Measurements from ENCODE around the gene FAHD1.
"Not testable (repeated sequence)": the region's sequence is repeated elsewhere in the genome, so short reads cannot be mapped to it uniquely, and the experiment has no call there.

FAHD1 gene

DNA sequence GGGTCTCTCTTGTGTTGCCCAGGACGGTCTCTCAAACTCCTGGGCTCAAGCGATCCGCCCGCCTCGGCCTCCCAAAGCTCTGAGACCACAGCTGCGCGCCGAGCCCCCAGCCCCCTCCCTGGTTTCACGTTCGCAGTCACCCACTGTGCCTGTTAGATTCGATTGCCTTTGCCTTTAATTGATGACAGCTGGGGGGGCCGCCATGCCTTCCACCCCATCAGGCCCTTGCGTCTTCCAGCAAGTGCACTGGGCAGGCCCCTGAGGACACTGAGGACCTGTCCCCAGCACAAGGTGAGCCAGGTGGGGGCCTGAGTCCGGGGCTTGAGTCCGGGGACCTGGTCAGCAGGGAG, 36.8 kb upstream of the FAHD1 start:
- no peak for DNase-seq

DNA sequence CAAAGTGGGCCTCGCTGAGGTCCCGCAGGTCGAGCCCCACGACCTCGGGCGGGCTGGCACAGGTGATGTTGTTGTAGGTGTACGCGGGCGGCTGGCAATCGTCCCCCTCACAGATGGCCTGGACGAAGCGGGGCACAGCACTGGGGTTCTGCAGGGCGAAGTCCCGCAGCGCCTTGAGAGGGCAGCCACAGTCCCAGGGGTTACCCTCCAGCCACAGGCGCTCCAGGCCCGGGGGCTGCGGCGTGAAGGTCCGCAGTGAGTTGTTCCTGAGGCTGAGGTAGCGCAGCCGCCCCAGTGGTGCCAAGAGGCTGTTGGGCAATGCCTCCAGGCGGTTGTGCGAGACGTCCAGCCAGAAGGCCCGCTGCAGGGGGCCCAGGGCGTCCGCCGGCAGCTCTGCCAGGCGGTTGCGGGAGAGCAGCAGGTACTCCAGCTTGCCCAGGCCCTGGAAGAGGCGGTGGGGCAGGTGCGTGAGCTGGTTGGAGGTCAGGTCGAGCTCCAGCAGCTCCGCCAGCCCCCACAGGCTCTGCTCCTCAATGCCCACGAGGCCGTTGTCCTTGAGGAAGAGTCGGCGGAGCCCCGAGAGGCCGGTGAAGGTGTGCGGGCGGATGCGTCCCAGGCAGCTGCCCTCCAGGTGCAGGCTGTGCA, 36.3 kb upstream of the FAHD1 start:
- DNase-seq = no peak

DNA sequence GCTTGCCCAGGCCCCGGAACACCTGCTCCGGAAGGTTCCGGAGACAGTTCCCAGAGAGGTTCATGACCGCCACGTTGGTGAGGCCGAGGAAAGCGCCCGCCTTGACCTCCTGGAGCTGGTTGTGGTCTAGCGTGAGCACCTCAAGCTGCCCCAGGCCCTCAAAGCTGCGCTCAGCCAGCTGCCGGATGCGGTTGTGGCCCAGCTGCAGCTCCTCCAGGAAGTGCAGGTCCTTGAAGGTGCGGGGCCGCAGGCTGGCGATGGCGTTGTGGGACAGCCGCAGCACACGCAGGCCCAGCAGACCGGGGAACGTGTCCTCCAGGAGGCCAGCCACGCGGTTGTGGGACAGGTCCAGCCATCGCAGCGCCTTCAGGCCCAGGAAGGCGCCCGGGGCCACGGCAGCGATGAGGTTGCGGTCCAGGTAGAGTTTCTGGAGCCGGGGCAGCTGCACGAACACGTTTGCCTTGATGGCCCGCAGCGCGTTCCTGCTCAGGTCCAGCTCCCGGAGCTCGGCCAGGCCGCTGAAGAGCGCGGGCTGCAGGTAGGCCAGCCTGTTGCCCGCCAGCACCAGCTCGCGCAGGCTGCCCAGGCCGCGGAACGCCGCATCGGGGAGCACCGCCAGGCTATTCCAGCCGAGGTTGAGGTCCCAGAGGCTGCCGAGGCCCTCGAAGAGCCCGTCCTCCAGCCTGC, 35.6 kb upstream of the FAHD1 start:
- no peak for DNase-seq

DNA sequence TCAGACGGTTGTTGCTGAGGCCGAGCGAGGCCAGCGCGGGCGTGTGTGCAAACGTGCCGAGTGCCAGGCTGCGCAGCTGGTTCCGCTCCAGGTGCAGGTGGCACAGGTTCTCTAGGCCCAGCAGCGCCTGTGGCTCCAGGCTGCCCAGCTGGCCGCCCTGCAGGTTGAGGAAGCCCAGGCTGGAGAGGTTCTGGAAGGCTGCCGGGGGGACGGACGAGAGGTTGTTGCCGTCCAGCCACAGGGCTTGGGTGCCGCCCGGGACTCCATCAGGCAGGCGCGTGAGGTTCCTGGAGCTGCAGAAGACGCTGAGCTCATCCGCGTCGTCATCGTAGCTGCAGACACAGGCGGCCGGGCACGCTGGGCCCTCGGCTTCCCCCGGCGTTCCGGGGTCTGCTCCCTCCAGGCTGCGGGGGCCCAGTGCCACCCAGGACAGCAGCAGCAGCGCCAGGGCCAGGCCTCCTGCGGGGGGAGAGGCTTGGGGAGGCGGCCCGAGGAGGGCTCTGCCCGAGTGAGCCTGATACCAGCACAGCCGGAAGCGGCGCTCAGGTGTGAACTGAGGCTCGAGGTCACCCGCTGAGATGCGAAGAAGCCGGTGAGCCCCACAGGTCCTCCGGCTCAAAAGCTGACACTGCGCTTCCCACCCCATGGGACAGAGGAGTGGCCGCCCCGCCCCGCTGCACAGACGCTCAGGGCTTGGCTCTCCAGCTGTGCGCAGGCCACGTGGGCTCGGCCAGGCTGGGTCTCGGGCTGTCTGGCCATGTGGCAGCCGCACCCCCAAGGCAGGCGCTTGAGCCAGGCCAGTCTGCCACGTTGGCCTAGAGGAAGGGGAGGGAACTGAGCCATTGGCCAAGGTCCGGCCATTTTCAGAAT, 34.8 kb upstream of the FAHD1 start:
- no peak for DNase-seq

DNA sequence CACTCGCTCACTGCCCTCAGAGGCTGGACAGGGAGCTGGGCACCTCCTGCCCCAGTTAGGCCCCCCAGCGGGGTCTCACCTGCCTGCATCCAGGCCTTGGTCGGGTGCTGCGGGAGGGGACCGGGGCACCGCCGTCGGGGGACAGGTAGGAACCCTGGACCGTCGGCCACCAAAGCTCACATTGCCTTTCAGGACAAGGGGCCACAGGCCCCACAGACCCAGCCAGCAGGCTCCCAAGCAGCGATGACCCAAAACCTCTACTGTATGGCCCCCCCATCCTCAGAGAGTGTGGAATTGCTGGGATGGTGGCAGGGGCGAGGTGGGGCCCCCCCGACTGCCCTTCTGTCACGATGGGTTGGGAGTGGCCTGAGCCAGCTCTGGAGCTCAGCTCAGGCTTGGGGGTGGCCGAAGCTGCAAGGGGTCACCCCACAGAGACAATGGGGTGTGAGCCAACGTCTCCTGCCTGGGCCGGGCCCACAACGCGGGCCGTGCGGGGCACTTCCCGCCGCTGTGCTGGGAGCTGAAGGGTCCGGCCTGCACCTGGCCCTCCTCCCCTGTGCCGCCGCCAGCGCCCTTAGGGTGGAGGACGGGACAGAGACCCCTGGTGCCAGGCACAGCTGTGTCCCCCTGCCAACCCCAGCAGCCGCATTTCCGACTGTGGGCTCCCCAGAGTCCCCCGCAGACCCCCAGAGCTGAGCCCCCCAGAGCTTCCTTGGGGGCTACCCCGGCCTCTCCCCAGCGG, 34.0 kb upstream of the FAHD1 start:
- no peak for DNase-seq

DNA sequence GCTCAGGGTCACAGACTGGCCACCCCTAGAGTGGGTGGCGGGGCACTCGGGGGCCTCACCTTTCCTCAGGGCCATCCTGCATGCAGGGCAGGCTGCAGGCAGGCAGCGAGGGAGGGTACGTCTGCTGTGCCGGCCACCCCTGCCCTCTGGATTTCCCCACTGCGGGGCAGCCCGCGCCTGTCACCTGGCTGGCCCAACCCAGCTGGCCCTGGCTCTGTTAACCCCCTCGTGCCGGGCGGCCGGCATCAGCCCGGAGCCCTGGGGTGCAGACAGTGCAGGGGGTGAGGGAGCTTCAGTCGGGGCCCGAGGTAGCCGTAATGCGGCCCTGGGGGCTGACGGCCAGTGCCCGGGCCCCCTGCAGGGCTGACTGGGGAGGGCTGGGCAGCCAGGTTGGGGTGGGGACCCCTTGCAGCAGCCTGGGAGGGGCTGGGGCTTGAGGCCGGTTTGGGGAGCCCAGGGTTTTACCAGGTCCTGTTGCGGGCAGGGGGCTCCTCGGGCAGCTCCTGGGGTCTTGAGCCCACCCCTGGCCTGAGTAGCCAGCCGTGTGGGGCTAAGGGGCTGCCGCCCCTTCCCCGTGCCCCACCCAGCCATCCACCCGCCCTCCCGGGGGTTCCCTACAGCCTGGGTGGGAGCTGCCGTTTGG, 33.3 kb upstream of the FAHD1 start, which contains the start of gene IGFALS:
Gene IGFALS (minus strand): TSS at position 128 of the 643 bp plus-strand sequence. CDS start 53 bp downstream, at position 75.
- DNase-seq = no peak

DNA sequence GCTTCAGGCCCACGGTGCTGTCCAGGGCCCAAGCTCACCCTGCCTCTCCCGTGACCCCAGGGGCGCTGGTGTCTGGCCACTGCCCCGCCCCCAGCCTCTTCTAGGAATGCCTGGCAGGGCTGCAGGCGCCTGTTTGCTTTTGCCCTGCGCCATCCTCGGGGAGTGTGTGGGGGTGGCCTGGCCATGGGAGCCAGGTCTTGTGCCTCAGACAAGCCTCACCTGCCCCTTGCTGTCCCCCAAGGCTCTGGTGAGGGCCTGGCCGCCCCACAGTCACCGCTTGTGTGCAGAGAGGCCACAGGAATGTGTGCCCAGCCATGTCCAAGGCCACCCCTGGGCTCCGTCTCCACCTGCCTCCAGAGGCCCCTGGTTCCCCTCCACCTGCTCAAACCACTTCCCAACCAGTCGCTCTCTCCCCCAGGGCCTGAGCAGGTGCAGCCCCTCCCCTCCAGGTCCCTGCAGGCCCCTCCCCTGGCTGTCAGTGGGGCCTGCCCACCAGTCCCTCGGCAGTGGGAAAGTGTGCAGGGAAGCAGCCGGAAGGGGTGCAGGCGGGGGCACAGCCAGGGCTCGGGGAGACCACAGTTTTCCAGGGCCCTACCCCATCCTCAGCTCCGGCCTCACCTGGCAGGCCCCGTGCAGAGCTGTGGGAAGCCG, 32.7 kb upstream of the FAHD1 start:
- no peak for DNase-seq

DNA sequence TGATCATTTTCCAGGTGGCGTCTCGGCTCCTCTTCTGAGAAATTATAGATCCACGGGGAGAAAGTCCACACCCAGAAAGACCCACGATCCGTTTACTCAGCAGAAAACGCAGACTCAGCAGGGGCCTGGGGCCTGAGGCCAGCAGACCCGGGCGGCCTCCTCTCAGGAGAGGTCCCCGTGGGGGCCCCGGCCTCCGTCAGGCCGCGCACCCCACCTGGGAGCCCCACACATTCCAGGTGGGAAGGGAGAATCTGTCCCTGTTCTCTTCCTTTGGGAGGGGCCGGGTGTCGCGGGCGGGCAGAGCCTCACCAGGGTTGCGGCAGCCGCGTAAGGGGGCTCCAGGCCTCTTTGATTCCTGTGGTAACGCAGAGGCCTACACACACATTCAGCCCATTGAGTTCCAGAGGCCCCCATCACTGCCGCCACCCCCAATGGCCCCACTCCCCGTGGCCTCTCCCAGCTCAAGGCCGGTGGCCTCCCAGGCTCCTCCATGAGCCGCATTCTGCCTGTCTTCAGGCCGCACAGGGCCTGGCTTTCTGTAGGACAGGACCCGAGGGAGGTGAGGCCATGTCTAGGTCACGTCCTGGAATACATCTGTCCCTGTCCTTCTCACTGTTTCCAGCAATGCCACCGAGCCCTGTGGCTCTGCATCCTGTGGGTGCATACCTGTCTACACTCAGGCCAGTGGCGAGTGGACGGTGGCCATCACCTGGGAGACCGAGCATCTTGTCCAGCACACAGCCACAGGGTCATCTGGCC, 31.9 kb upstream of the FAHD1 start:
- DNase-seq = no peak

DNA sequence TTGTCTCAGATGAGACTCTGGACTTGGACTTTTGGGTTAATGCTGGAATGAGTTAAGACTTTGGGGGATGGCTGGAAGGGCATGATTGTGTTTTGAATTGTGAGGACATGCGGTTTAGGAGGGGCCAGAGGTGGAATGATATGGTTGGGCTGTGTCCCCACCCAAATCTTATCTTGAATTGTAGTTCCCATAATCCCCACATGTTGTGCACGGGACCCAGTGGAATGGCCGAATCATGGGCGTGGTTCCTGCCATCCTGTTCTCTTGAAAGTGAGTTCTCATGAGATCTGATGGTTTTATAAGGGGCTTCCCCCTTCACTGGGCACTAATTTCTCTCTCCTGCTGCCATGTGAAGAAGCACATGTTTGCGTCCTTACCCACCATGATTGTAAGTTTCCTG, 27.7 kb upstream of the FAHD1 start:
- DNase-seq = not testable (repeated sequence)

DNA sequence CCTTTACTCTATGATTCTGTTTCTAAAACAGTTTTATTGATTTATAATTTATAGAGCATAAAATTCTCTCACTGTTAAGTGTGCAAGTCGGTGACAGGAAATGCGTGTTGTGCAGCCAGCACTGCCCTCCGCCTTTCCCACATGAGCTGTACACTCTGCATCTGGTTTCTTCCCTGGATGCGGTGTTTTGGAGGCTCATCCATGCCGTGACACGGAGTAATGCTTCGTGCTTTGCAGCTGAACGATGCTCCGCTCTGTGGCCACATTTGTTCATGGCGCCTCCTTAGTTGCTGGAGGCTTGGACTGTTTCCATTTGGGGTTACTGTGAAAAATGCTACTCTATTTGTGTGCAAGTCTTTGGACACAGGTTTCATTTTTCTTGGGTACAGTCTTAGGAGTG, 26.3 kb upstream of the FAHD1 start:
- no peak for DNase-seq

DNA sequence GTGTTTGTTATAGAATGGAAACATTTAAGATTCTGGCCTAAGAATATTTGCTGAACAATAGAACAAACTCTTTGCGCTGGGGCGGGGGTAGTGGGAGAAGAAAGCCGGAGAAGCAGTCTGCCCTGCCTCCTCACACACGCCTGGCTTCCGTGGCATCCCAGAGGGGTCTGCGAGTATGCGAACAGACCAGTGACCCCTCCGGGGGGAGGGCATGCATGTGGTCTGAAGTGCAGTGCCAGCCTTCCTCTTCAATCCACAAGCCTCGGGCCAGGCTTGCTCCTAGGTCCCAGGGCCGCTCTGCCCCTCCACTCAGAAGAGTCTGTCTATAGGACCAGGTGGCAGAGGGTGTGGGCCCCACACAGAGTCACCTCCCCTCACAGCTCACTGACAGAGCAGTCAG, 19.4 kb upstream of the FAHD1 start:
- DNase-seq = no peak

DNA sequence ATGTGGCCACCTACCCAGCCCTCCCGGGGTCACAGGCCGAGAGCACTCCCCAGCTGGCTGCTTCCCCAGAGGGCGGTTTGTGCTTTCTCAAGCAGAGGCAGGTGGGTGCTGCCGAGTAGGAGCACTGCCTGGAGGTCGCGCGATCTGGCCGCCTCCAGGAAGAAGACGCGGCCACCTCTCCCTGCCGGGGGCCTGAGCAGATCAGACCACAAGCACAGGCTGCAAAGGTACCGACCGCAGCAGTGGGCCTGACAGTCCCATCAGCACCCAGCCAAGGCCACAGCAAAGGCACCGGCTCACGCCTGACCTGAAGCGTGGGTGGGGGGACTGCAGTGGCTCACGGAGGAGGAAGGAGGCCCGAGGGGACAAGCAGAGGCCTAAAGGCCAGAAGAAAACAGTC, 18.3 kb upstream of the FAHD1 start:
- no peak for DNase-seq

DNA sequence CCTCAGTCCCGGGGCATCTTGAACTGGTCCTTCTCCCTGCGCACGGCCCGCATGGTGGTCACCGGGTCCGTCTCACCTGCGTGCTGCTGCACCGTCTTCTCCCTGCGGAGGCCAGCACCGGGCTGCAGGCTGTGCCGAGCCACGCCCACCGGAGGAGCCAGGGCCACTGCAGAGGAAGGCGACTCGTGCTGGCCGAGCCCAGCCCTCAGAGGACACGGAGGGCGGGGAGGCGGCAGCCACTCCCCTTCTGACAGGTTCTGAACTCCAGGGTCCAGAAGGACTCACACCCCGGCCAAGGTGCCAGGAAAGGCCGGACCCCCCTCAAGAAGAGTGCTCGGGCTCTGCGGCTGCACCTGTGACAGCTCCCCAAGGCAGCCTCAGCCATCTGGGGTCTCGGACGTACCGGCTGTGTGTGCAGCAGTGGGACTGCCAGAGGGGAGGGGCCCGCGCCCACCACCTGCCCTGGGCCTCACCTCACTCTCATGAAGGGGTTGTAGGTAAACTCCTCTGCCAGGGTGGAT, 17.7 kb upstream of the FAHD1 start:
- DNase-seq = no peak

DNA sequence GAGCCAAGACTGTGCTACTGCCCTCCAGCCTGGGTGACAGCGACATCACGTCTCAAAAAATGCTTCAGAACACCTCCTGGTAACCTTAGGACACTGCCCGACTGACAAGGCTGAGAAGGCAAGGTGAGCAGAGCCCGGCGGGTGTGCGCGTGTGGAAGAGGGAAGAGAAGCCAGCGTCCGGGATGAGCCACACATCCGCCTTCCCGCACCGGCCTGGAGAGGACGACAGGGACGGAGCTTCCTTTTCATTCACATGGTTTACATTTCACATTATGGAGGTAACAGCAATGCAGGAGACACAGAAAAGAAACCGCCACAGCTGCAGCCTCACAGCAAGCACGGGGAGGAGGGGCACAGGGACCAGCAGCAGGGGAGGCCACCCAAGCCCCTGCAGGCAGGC, 16.9 kb upstream of the FAHD1 start:
- no peak for DNase-seq

DNA sequence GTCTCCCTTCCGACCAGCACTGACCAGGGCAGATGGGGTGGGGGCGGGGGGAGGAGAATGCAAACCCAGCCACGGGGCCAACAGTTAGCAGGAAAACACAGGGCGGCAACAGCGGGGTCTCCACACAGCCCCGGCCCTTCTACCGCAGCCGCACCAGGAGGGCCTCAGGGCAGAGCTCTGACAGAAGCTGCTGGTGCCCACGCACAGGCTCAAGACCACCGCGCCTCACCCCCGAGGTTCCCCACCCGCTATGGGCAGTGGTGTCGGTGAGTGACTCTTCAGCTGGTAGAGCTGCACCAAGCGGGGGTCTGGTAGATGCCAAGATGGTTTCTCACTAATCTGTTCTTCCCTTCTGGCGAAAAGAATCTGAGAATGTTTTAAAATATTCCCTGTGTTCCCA, 16.5 kb upstream of the FAHD1 start:
- no peak for DNase-seq

DNA sequence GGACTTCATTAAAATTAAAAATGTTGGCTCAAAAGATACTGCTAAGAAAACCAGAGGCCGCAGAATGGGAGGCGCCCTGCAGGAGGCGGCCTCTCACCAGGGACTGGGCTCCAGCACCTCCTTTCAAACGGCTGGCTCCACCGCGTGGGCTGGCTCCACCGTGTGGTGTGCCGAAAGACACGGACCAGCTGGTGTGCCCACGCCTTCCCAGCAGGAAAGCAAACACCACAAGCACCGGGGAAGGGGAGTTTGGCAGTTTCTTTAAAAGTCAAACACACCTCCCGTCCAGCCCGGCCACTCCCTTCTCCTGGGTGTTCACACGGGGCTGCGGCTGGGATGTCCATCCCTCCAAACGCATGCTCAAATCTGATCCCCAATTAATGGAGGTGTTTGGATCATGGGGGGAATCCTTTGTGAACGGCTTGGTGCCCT, 14.3 kb upstream of the FAHD1 start:
- peak; percentile 0 for DNase-seq

DNA sequence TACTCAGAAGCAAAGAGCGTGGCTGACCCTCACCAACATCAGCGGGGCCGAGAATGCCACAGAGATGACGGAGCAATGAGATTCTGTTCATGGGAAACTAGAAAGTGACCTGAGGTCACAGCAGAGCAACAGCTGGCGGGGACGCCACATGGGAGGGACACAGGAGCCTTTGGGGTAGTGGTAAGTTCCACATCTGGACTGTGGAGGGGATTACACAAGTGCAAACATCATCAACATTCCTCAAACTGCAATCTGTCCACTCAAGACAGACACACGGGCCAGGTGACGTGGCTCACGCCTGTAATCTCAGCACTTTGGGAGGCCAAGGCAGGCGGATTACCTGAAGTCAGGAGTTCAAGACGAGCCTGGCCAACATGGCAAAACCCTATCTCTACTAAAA, 11.5 kb upstream of the FAHD1 start:
- no peak for DNase-seq

DNA sequence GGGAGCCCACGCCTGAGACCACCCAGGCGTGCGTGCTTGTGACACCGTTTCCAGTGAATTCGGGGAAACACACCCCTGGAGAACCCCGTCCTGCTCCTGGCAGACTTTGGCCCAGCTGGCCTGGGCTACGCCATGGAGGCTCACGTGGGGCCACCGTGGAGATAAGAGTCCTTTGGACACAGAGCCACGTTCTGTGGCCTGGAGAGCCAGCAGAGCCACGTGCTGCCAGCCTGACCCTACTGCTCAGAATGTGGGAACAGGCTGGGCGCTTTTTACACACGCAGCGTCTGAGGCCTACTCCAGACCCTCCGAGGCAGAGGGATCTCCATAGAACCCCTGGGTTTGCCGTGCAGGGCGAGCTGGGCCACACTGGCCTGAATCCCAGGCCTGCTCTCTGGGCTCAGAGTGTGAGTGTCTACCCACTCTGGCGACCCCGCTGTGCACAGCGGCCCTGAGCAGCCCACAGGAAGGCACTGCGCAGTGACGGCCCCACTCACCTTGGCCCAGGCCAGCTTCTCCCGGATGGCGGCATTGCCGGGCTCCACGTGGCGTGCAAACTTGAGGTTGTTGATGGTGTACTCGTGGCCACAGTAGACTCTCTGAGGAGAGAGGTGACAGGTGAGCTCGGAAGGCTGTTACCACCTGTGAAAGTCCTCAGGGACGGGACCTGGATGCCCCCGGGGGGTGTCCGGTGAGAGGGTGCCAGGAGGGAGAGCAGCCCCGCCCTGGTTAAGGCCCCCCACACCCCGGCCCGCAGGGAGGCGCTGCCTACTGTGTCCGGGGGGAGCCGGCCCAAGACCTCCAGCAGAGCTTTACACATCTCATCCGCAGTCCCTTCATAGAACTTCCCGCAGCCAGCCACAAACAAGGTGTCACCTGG, 10.4 kb upstream of the FAHD1 start:
- DNase-seq = no peak

DNA sequence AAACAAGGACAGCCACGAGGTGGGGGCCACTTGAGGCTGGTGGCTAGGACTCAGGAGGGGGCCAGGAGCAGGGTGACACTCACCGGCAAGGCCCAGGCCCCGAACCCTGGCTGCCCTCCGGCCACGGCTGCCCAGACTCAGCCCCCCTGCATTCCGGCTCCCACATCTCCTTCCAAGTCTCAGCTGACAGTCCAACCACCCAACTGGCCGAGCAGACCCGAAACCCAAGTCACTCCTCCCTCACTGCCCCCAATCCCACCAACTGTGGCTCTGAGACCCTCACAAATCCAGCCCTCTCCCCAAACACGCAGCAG, 9.8 kb upstream of the FAHD1 start:
- no peak for DNase-seq

DNA sequence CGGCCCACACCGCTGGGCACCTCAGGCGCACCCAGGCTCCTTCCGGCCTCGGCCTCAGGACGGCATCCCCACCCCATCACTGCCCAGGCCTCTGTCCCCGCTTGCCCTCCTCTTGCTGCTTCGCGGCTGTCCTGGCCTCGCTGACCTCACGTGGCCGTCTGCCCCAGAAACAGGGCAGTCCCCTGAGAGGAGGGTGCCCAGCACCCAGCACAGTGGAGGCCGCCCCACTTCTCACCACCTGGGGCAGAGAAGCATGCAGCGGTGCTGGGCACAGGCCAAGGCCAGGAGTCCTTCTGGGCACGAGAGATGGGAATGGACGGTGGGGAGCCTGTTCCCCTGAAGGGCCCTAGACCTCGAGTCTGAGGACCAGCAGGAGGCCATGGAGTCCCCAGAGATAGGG, 9.3 kb upstream of the FAHD1 start:
- DNase-seq = no peak
